GM23338 (cell line): ENCODE data around the gene COA8. TPM values are rescaled to one million over a fixed set of nuclear protein-coding genes. Genes with fewer than 3 reads are reported as not detected.

Source experiments
- ATAC-seq: fragments of 200-7000 bp; cut with Tn5 transposase; 3 replicates; pipeline ENCODE4 v1.9.1; 2020
- DNase-seq: peaks from one replicate; pipeline ENCODE4 v3.0.0-alpha.2; 2015; ENCODE audit warnings: low spot score
- H2AFZ ChIP-seq: fragments of 200-600 bp; sonication (generic); 2 replicates; pipeline ENCODE4 v1.8.0; 2016; ENCODE audit warnings: antibody characterized with exemption, mild to moderate bottlenecking, moderate library complexity
- H3F3A ChIP-seq: fragments of 200-600 bp; sonication (generic); replicated peaks from 2 replicates; pipeline ENCODE4 v1.8.0; 2017; ENCODE audit warnings: antibody characterized with exemption, mixed run types, low read depth
- H3K27ac ChIP-seq: fragments of 200-600 bp; sonication (generic); 2 replicates; pipeline ENCODE4 v1.6.1; 2016; ENCODE audit warnings: low read depth
- H3K27me3 ChIP-seq: fragments of 200-600 bp; sonication (generic); 2 replicates; pipeline ENCODE4 v1.8.0; 2016; ENCODE audit warnings: mild to moderate bottlenecking, mixed run types, moderate library complexity; ENCODE audit not compliant: insufficient read depth
- H3K36me3 ChIP-seq: fragments of 200-600 bp; sonication (generic); 2 replicates; pipeline ENCODE4 v1.8.0; 2016; ENCODE audit warnings: mild to moderate bottlenecking; ENCODE audit not compliant: insufficient read depth
- H3K4me1 ChIP-seq: fragments of 200-600 bp; sonication (generic); 2 replicates; pipeline ENCODE4 v1.8.0; 2016; ENCODE audit warnings: mild to moderate bottlenecking, moderate library complexity; ENCODE audit not compliant: insufficient read depth
- H3K4me2 ChIP-seq: fragments of 200-600 bp; sonication (generic); 2 replicates; pipeline ENCODE4 v1.7.1; 2017; ENCODE audit warnings: mixed run types
- H3K4me3 ChIP-seq: fragments of 200-600 bp; sonication (generic); 2 replicates; pipeline ENCODE4 v1.6.1; 2016; ENCODE audit warnings: mixed run types
- H3K79me2 ChIP-seq: fragments of 200-600 bp; sonication (generic); replicated peaks from 2 replicates; pipeline ENCODE4 v1.8.0; 2017; ENCODE audit warnings: mild to moderate bottlenecking; ENCODE audit not compliant: insufficient read depth
- H3K9me2 ChIP-seq: fragments of 200-600 bp; sonication (generic); 2 replicates; pipeline ENCODE4 v1.8.0; 2017; ENCODE audit not compliant: insufficient read depth
- H4K20me1 ChIP-seq: fragments of 200-600 bp; sonication (generic); replicated peaks from 2 replicates; pipeline ENCODE4 v1.8.0; 2017; ENCODE audit warnings: mild to moderate bottlenecking; ENCODE audit not compliant: insufficient read depth
- H3K27ac Mint-ChIP-seq: 2 replicates; pipeline ENCODE4 v1.8.0; 2020; ENCODE audit warnings: inconsistent platforms, mild to moderate bottlenecking, moderate library complexity, mixed read lengths
- H3K27me3 Mint-ChIP-seq: 3 replicates; pipeline ENCODE4 v1.8.0; 2022; ENCODE audit warnings: low read depth, mild to moderate bottlenecking, moderate library complexity, mixed read lengths, inconsistent platforms; ENCODE audit not compliant: insufficient read depth, poor library complexity
- H3K36me3 Mint-ChIP-seq: 3 replicates; pipeline ENCODE4 v1.8.0; 2021; ENCODE audit warnings: low read depth, mild to moderate bottlenecking, inconsistent platforms, moderate library complexity, mixed read lengths
- H3K4me1 Mint-ChIP-seq: 3 replicates; pipeline ENCODE4 v1.8.0; 2020; ENCODE audit warnings: mild to moderate bottlenecking, inconsistent platforms, mixed read lengths
- H3K4me3 Mint-ChIP-seq: 3 replicates; pipeline ENCODE4 v1.8.0; 2021; ENCODE audit warnings: moderate library complexity, mild to moderate bottlenecking, inconsistent platforms, mixed read lengths
- H3K9me3 Mint-ChIP-seq: 3 replicates; pipeline ENCODE4 v1.8.0; 2020; ENCODE audit warnings: moderate library complexity, mild to moderate bottlenecking, inconsistent platforms, mixed read lengths
- CREB1 ChIP-seq: fragments of 250-450 bp; sonication (Bioruptor Pico); IDR thresholded peaks from 2 replicates; pipeline ENCODE4 v1.5.0; 2020; ENCODE audit warnings: low read depth, mild to moderate bottlenecking, moderate library complexity
- CTCF ChIP-seq, 2 experiments: fragments of 200-600 bp in 1 of 2; sonication (generic) in 1 of 2; conservative IDR thresholded peaks; 2 replicates each; pipeline versions ENCODE4 v1.5.1 to v1.6.1; 2016 to 2017; ENCODE audit warnings: antibody characterized with exemption in 2 of 2, low read depth in 2 of 2, mild to moderate bottlenecking in 2 of 2, moderate library complexity in 1 of 2
- ETS1 ChIP-seq: IDR thresholded peaks from 2 replicates; pipeline ENCODE4 v1.6.1; 2016; ENCODE audit warnings: antibody characterized with exemption
- EZH2phosphoT487 ChIP-seq: fragments of 200-600 bp; sonication (generic); IDR thresholded peaks from one replicate; pipeline ENCODE4 v1.8.1; 2018; ENCODE audit warnings: antibody characterized with exemption; ENCODE audit not compliant: unreplicated experiment
- NANOG ChIP-seq: IDR thresholded peaks from 2 replicates; pipeline ENCODE4 v1.6.1; 2016; ENCODE audit warnings: antibody characterized with exemption, borderline replicate concordance
- POLR2AphosphoS5 ChIP-seq: IDR thresholded peaks from 2 replicates; pipeline ENCODE4 v1.6.1; 2016; ENCODE audit warnings: antibody characterized with exemption, low read depth
- REST ChIP-seq: IDR thresholded peaks from one replicate; pipeline ENCODE4 v1.6.1; 2018; ENCODE audit warnings: antibody characterized with exemption; ENCODE audit not compliant: unreplicated experiment
- STAT1 ChIP-seq: IDR thresholded peaks from one replicate; pipeline ENCODE4 v1.6.1; 2016; ENCODE audit warnings: antibody characterized with exemption; ENCODE audit not compliant: unreplicated experiment
- ZNF114 ChIP-seq: fragments of 250-450 bp; sonication (Bioruptor Pico); IDR thresholded peaks from 2 replicates; pipeline ENCODE4 v1.5.0; 2020; ENCODE audit warnings: mild to moderate bottlenecking, moderate library complexity
- ZNF331 ChIP-seq: fragments of 250-450 bp; sonication (Bioruptor Pico); IDR thresholded peaks from 2 replicates; pipeline ENCODE4 v1.5.0; 2020; ENCODE audit warnings: low read depth, mild to moderate bottlenecking, moderate library complexity
- ZNF462 ChIP-seq: fragments of 250-450 bp; sonication (Bioruptor Pico); IDR thresholded peaks from 2 replicates; pipeline ENCODE4 v1.5.0; 2020; ENCODE audit warnings: mild to moderate bottlenecking, moderate library complexity
- polyA plus RNA-seq: library from polyadenylated mRNA; unstranded; fragments of >200 nt; fragmentation: Nextera tagmentation; extraction: Ambion mirVana; gene quantifications from 2 replicates; pipeline ENCODE4 v1.2.1, GENCODE V29; 2016
- total RNA-seq: library from RNA; depleted of rRNA; stranded (reverse); fragments of >200 nt; shearing (Covaris generic); gene quantifications from 2 replicates; pipeline ENCODE4 v1.2.3, GENCODE V29; 2014

COA8 gene
- total and polyA plus RNA-seq, 2 experiments from 2014 or later: 61.3 to 130 TPM

- Histone ChIP-seq H3K4me1 (peaks cover 18% of the 10 kb centered on the region), H3K4me3 (peak overlapping the region; percentile 85), H2AFZ (no peak overlapping the region), H3K27ac (0 out of 2 replicates have a peak overlapping the region, but pooled peaks have one; percentile 99), H3K79me2 (peaks cover 51% of the 10 kb centered on the region), H4K20me1 (peaks cover 42% of the 10 kb centered on the region), H3F3A (0 out of 2 replicates have a peak, but pooled peaks cover 15% of the 10 kb centered on the region), H3K36me3 (no peaks in the 10 kb centered on the region), H3K27me3 (no peaks in the 10 kb centered on the region), H3K4me2 (peak overlapping the region; percentile 96), H3K9me2 (no peaks in the 10 kb centered on the region)
- Mint-ChIP-seq H3K27me3 (peaks cover 7% of the 10 kb centered on the region), H3K4me1 (peaks cover 30% of the 10 kb centered on the region), H3K9me3 (no peaks in the 10 kb centered on the region), H3K27ac (peak overlapping the region; percentile 89; the same call in 1 of the 2 replicates), H3K36me3 (peaks cover 10% of the 10 kb centered on the region), H3K4me3 (peak overlapping the region; percentile 94)
- ATAC-seq (peak; percentile 26), DNase-seq (peak; percentile 73)
- TF ChIP-seq ZNF462 (CRISPR knock-in tag): no peak
- TF ChIP-seq ETS1: no peak
- TF ChIP-seq CTCF (conservative IDR thresholded peaks at IDR 0.05; ENCODE audit: low read depth in 2 of 2): no peak
- no peak for TF ChIP-seq POLR2AphosphoS5
- TF ChIP-seq ZNF114 (CRISPR knock-in tag): no peak
- TF ChIP-seq EZH2phosphoT487: no peak
- no peak for TF ChIP-seq ZNF331 (CRISPR knock-in tag)
- no peak for TF ChIP-seq CREB1 (CRISPR knock-in tag)
- TF ChIP-seq STAT1: no peak
- TF ChIP-seq NANOG: no peak
- TF ChIP-seq REST: no peak
Measured at GRCh38 chr14:103629503-103630121, 66.9 kb downstream of the COA8 start.
